ENCODE results near the gene DOK6. TPM values are rescaled to one million over a fixed set of nuclear protein-coding genes. Genes with fewer than 3 reads are reported as not detected.

The DOK6 gene
- total RNA-seq, 1 experiment from 2014 or later, result not detected

DNA sequence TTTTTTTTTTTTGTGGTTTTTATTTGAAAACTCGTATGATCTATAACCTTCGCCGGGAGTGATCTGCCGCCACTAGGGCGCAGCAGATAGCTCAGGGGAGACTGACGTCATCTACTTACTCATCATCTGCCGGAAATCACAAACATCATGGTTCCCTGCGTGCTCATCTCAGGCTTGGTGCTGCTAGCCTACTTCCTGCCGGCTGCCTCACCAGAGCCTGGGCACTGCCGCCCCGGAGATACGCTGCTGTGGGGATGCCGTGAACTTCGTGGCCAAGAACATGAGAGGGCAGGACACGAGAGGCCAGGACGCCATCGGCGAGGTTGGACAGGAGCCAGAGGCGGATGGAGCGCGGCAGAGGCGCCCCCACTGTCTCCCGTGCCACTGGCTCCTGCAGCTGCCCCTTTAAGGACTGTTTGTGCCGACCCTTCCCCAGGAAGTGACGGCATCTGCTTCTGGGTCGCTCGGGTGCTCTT is 68.8 kb downstream of the DOK6 start:
- no peak for DNase-seq
- CTCF ChIA-PET, result no interaction called here
- no peaks in the 10 kb centered on the region for H3K36me3 Mint-ChIP-seq (ENCODE audit: insufficient read depth, unreplicated experiment)
- H3K4me1 Mint-ChIP-seq (ENCODE audit: low read depth, unreplicated experiment), result no peaks in the 10 kb centered on the region
- H3K27ac Mint-ChIP-seq (ENCODE audit: unreplicated experiment), result no peak overlapping the region
- intact Hi-C loops (cut with micrococcal nuclease; ENCODE audit: unreplicated experiment), result no loop called here
- H3K4me3 Mint-ChIP-seq (ENCODE audit: low read depth, unreplicated experiment), result no peak overlapping the region
- no peaks in the 10 kb centered on the region for H3K9me3 Mint-ChIP-seq (ENCODE audit: low read depth, unreplicated experiment)
- no TSS peak for BruUV-seq (replicated peaks)
- TF ChIP-seq, protein P1, sequence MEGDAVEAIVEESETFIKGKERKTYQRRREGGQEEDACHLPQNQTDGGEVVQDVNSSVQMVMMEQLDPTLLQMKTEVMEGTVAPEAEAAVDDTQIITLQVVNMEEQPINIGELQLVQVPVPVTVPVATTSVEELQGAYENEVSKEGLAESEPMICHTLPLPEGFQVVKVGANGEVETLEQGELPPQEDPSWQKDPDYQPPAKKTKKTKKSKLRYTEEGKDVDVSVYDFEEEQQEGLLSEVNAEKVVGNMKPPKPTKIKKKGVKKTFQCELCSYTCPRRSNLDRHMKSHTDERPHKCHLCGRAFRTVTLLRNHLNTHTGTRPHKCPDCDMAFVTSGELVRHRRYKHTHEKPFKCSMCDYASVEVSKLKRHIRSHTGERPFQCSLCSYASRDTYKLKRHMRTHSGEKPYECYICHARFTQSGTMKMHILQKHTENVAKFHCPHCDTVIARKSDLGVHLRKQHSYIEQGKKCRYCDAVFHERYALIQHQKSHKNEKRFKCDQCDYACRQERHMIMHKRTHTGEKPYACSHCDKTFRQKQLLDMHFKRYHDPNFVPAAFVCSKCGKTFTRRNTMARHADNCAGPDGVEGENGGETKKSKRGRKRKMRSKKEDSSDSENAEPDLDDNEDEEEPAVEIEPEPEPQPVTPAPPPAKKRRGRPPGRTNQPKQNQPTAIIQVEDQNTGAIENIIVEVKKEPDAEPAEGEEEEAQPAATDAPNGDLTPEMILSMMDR (IDR thresholded peaks at IDR 0.05; ENCODE audit: unreplicated experiment), result no peak
- H3K27me3 Mint-ChIP-seq (ENCODE audit: unreplicated experiment), result no peaks in the 10 kb centered on the region

DNA sequence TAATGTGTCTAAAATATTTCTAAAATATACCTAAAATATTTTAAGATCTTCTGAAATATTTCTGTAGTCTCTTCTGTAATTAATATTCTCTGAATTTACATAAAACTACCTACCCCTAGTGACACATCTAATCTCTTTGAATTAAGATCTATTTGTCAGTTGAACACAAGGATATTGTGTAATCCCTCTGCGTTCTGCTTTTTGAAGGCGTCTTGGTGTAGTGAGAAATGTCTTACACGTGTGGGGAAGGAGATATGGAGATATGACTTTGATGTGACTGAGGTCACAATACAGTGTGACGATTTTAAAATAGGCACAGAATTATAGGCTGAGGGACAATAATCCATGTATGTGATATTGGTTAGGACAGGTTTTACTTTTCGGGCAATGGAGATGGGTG is 79.8 kb downstream of the DOK6 start:
- H3K36me3 Mint-ChIP-seq (ENCODE audit: insufficient read depth, unreplicated experiment), result no peaks in the 10 kb centered on the region
- no TSS peak for BruUV-seq (replicated peaks)
- DNase-seq, result no peak

DNA sequence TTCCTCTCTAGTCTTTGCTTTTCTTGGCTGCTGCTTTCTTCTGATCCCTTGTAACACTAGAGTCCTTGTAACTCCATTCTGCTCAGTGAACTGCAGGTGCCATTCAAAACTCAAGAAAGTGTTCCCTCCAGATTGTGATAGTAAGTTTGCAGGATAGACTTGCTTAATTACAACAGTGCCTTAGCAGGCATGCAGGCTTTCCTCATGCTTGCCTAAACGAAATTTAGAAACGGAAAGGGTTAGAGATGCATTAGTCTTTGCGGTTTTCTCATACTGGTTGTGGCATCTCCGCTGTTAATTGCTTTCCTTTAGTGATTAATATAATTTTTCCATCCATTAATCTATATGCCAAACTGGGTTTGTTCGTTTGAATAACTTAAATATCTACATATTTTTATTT is 82.9 kb downstream of the DOK6 start:
- CTCF ChIA-PET, result no interaction called here
- intact Hi-C loops (cut with micrococcal nuclease; ENCODE audit: unreplicated experiment), result no loop called here
- TF ChIP-seq, protein P1 (IDR thresholded peaks at IDR 0.05; ENCODE audit: unreplicated experiment), result no peak
- peaks cover 10% of the 10 kb centered on the region for H3K4me1 Mint-ChIP-seq (ENCODE audit: low read depth, unreplicated experiment)
- no peak overlapping the region for H3K27ac Mint-ChIP-seq (ENCODE audit: unreplicated experiment)
- BruUV-seq (replicated peaks), result no TSS peak
- DNase-seq, result no peak
- peaks cover 3% of the 10 kb centered on the region for H3K9me3 Mint-ChIP-seq (ENCODE audit: low read depth, unreplicated experiment)
- no peaks in the 10 kb centered on the region for H3K36me3 Mint-ChIP-seq (ENCODE audit: insufficient read depth, unreplicated experiment)
- H3K4me3 Mint-ChIP-seq (ENCODE audit: low read depth, unreplicated experiment), result no peak overlapping the region
- H3K27me3 Mint-ChIP-seq (ENCODE audit: unreplicated experiment), result no peaks in the 10 kb centered on the region

More for the DNA sequence above, 79.8 kb downstream of the DOK6 start:
- peaks cover 10% of the 10 kb centered on the region for H3K4me1 Mint-ChIP-seq (ENCODE audit: low read depth, unreplicated experiment)
- TF ChIP-seq, protein P1 (IDR thresholded peaks at IDR 0.05; ENCODE audit: unreplicated experiment), result no peak
- peaks cover 4% of the 10 kb centered on the region for H3K9me3 Mint-ChIP-seq (ENCODE audit: low read depth, unreplicated experiment)
- CTCF ChIA-PET, result no interaction called here
- no peaks in the 10 kb centered on the region for H3K27me3 Mint-ChIP-seq (ENCODE audit: unreplicated experiment)
- H3K4me3 Mint-ChIP-seq (ENCODE audit: low read depth, unreplicated experiment), result no peak overlapping the region
- H3K27ac Mint-ChIP-seq (ENCODE audit: unreplicated experiment), result no peak overlapping the region
- intact Hi-C loops (cut with micrococcal nuclease; ENCODE audit: unreplicated experiment), result no loop called here

DNA sequence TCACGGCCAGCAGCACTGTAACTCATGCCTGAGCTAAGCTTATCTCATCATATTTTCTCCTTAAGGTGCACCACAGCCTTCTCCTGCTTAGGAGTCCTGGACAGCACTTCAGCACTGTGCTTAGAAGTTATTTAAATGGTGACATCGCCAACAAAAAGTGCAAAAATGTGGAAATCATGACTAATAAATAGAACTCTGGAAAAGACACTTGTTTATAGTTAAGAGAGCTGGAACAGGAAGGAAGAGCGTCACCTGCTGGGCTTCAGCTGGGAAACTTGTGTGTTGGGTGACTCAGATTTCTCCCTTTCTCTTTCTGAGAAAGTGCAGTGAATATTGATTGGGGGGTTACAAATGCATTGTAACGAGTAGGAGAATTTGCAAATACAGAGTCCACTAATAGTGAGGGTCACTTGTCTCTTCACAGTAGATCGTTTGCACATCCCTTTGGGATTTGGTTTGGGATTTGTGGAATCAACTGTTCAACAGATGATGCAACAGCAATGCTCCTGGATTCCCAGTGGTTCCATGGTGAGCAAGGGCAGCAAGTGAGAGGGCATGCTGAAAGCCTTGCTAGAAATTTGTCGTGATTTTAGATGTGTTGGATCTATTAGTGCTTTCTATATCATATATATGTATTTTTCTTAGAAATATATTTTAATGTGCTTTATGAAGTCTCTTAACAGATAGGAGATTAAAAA is 84.2 kb downstream of the DOK6 start:
- TF ChIP-seq, protein P1 (IDR thresholded peaks at IDR 0.05; ENCODE audit: unreplicated experiment), result no peak
- Mint-ChIP-seq H3K36me3 (ENCODE audit: insufficient read depth, unreplicated experiment) (no peaks in the 10 kb centered on the region), H3K27ac (ENCODE audit: unreplicated experiment) (peak overlapping the region; percentile 40), H3K9me3 (ENCODE audit: low read depth, unreplicated experiment) (peaks cover 3% of the 10 kb centered on the region), H3K4me1 (ENCODE audit: low read depth, unreplicated experiment) (peaks cover 10% of the 10 kb centered on the region), H3K4me3 (ENCODE audit: low read depth, unreplicated experiment) (no peak overlapping the region), H3K27me3 (ENCODE audit: unreplicated experiment) (no peaks in the 10 kb centered on the region)
- CTCF ChIA-PET, result interaction anchor here (1.0 kb wide), 1 partner anchor 428 kb away, joined by 3 read pairs; no protein-coding TSS in a partner anchor
- no TSS peak for BruUV-seq (replicated peaks)
- DNase-seq, result no peak
- intact Hi-C loops (cut with micrococcal nuclease; ENCODE audit: unreplicated experiment), result loop anchor here (2.0 kb wide), 2 partner anchors 560 to 638 kb away; no protein-coding TSS in a partner anchor

Data from Calu3 (cell line).